HepG2 (cell line): ENCODE measurements around the gene SLC11A1.

ENCODE experiments used
- DPF2 ChIP-seq: sonication (generic); formaldehyde crosslinking; IDR thresholded peaks from 2 replicates; pipeline ENCODE4 v1.4.0; 2020; ENCODE audit warnings: mild to moderate bottlenecking, low read depth, missing genetic modification reagents, borderline replicate concordance
- HNRNPK ChIP-seq: fragments of 200-400 bp; formaldehyde crosslinking; IDR thresholded peaks from 2 replicates; pipeline ENCODE4 v1.6.1; 2018; ENCODE audit warnings: low read length, low read depth, moderate library complexity, mild to moderate bottlenecking; ENCODE audit not compliant: poor library complexity, severe bottlenecking
- JUN ChIP-seq: sonication (generic); formaldehyde crosslinking; IDR thresholded peaks from 2 replicates; pipeline ENCODE4 v1.4.0; 2020; ENCODE audit warnings: mild to moderate bottlenecking, missing genetic modification reagents
- MEIS2 ChIP-seq: sonication (generic); formaldehyde crosslinking; IDR thresholded peaks from 2 replicates; pipeline ENCODE4 v1.9.0; 2021; ENCODE audit warnings: mild to moderate bottlenecking, missing genetic modification reagents
- RFX5 ChIP-seq: IDR thresholded peaks from 2 replicates; pipeline ENCODE4 v1.6.1; 2011; ENCODE audit warnings: low read depth, low read length, improper control_type of control experiment
- YY1 ChIP-seq: IDR thresholded peaks from 2 replicates; pipeline ENCODE4 v1.6.1; 2011; ENCODE audit warnings: low read length, low read depth, moderate library complexity, mild to moderate bottlenecking; ENCODE audit not compliant: insufficient read depth, insufficient replicate concordance
- ZBTB10 ChIP-seq: sonication (generic); formaldehyde crosslinking; IDR thresholded peaks from 2 replicates; pipeline ENCODE4 v1.4.0; 2020; ENCODE audit warnings: missing genetic modification reagents, borderline replicate concordance
- ZBTB3 ChIP-seq: sonication (generic); formaldehyde crosslinking; IDR thresholded peaks from 2 replicates; pipeline ENCODE4 v1.4.0; 2020; ENCODE audit warnings: low read depth, mild to moderate bottlenecking, moderate library complexity, missing genetic modification reagents, borderline replicate concordance
- ZNF121 ChIP-seq: sonication (generic); formaldehyde crosslinking; IDR thresholded peaks from 2 replicates; pipeline ENCODE4 v1.5.0; 2020; ENCODE audit warnings: mild to moderate bottlenecking, missing genetic modification reagents
- TF ChIP-seq, protein P1 (sequence below): sonication (generic); formaldehyde crosslinking; IDR thresholded peaks from 2 replicates; pipeline ENCODE4 v1.5.0; 2020; ENCODE audit warnings: mild to moderate bottlenecking, missing genetic modification reagents, moderate library complexity
- TF ChIP-seq, protein P2 (sequence below): sonication (generic); formaldehyde crosslinking; IDR thresholded peaks from 2 replicates; pipeline ENCODE4 v1.4.0; 2020; ENCODE audit warnings: missing genetic modification reagents

- TF ChIP-seq, protein P1, sequence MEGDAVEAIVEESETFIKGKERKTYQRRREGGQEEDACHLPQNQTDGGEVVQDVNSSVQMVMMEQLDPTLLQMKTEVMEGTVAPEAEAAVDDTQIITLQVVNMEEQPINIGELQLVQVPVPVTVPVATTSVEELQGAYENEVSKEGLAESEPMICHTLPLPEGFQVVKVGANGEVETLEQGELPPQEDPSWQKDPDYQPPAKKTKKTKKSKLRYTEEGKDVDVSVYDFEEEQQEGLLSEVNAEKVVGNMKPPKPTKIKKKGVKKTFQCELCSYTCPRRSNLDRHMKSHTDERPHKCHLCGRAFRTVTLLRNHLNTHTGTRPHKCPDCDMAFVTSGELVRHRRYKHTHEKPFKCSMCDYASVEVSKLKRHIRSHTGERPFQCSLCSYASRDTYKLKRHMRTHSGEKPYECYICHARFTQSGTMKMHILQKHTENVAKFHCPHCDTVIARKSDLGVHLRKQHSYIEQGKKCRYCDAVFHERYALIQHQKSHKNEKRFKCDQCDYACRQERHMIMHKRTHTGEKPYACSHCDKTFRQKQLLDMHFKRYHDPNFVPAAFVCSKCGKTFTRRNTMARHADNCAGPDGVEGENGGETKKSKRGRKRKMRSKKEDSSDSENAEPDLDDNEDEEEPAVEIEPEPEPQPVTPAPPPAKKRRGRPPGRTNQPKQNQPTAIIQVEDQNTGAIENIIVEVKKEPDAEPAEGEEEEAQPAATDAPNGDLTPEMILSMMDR (CRISPR knock-in tag): no peak
- TF ChIP-seq ZNF121 (CRISPR knock-in tag) (no peak), DPF2 (no peak), YY1 (no peak), MEIS2 (CRISPR knock-in tag) (no peak), JUN (CRISPR knock-in tag) (no peak), HNRNPK (no peak), ZBTB3 (CRISPR knock-in tag) (no peak), RFX5 (no peak), ZBTB10 (no peak)
- TF ChIP-seq, protein P2, sequence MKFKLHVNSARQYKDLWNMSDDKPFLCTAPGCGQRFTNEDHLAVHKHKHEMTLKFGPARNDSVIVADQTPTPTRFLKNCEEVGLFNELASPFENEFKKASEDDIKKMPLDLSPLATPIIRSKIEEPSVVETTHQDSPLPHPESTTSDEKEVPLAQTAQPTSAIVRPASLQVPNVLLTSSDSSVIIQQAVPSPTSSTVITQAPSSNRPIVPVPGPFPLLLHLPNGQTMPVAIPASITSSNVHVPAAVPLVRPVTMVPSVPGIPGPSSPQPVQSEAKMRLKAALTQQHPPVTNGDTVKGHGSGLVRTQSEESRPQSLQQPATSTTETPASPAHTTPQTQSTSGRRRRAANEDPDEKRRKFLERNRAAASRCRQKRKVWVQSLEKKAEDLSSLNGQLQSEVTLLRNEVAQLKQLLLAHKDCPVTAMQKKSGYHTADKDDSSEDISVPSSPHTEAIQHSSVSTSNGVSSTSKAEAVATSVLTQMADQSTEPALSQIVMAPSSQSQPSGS: no peak
Observed at GRCh38 chr2:218395090-218395444, 13.0 kb downstream of the SLC11A1 start.
